Hippocampal formation (tissue), 2 donors: ENCODE results near the gene CHD9NB.
"Not testable (repeated sequence)": the region's sequence is repeated elsewhere in the genome, so short reads cannot be mapped to it uniquely, and the experiment has no call there.

Experiments used
- DNase-seq, 2 donors: peaks; one replicate each; lab custom pipeline; 2025; lab: John Stamatoyannopoulos, UW

The CHD9NB gene

DNA sequence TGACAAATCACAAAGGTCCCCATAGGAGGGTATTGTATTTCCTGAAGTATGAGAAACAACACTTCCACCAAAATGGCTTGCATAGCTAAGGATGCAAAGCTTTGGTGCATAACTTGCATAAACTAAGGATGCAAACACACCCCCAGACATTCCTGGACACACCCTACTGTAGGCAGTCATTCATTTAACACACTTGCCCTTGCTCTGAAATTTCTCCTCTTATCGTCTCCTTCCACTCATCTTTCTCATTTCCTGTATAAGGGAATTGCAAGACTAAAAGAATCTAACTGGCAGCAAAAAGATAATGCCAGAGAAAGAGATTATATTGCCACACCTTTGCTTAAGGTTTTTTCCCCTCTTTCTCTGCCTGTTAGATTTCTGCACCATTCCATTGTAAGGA lies 30.4 kb upstream of the CHD9NB start:
- no peak for DNase-seq

DNA sequence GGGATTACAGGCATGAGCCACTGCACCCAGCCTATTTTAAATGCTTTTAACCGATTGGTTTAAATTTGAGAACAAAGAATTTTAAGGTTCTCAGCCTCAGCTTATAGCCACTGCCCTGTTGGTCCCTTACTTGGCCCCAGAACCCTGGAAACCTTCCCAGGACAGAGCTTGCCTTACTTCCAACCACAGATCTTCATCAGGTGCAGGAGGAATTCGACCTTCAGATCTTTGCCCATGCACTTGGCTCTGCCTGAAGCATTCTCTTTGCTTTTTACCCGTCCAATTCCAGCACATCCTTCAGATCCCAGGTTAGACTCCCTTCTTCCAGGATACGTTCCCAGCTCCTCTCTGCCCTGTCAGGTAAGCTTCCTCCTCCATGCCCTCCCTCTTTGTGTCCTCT lies 29.8 kb upstream of the CHD9NB start:
- no peak for DNase-seq

DNA sequence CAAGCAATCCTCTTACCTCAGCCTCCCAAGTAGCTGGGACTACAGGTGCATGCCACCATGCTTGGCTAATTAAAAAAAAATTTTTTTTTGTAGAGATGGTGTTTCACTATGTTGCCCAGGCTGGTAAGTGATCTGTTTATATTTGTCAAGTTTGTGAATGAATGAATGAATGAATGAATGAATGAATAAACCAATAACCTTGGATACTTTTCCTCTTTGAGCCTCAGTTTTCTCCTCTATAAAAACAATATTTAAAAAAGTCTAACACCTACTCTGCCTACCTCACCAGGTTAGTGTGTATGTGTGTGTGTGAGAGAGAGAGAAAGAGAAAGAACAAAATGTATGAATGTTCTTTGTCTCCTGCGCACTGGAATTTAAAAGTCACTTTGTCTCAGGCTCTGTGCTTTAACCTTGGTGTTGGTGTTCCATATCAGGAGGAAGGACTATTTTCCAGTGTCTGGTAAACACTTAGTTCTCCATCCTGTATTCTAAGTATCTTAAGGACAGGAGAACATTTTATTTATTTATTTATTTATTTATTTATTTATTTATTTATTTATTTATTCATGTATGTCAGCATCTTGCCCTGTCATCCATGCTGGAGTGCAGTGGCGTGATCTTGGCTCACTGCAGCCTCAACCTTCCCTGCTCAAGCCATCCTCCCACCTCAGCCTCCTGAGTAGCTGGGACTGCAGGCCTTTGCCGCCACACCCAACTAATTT lies 29.1 kb upstream of the CHD9NB start:
- no peak for DNase-seq

DNA sequence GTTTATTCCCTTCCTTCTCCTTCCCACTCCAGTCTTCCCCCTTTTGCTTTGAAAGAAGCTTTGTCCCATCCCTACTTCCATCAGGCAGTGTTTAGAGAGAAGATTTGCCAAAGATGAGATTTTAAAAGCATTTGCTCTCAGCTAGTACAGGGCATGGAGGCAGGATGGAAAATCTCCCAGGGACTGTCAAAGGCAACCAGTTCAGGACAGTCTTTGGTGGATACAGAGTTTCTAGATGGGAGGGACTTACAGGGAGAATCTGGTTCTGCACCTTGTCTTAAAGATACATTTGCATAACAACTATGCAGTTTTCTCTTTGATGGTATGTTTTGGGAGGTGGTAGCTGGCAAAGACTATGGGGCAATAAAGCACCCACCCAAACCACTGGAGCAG lies 28.3 kb upstream of the CHD9NB start:
- no peak for DNase-seq

DNA sequence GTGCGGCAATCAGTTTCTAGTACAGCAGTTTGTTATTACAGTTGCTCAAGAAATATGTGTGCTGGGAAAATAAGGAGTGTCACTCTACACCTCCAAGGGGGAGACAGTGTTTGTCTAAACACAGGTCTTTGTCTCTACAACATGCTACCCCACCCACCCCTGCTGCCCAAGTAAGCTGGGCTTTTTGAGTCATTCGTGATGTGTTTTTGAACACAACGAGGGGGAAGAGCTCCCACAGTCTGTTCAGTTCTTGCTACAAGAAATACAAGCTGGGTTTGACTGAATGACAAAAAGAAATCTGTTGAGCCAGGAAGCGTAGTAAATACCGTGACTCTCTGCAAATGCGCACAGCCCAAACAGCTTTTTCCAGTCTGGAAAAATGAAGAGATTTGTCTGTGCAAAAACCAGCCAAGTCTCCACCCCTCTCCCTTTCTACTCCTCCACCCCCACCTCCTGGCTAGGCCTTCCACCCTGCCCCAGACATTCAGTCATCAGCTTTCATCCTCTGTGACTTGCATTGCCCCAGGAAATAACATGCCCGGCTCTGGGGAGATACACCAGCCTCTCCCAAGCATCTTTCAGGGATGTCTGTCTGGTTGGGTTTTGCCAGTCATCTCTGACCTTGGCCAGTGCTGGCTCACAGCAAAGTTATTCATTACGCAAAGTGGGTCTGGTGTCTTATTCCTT lies 27.8 kb upstream of the CHD9NB start:
- peak; percentile 21 for DNase-seq

- no peak for DNase-seq
Observed at GRCh38 chr16:53078765-53079485, 26.2 kb upstream of the CHD9NB start.

GRCh38 chr16:53078247-53078646 lies 25.6 kb upstream of the CHD9NB start:
- DNase-seq, result no peak

DNA sequence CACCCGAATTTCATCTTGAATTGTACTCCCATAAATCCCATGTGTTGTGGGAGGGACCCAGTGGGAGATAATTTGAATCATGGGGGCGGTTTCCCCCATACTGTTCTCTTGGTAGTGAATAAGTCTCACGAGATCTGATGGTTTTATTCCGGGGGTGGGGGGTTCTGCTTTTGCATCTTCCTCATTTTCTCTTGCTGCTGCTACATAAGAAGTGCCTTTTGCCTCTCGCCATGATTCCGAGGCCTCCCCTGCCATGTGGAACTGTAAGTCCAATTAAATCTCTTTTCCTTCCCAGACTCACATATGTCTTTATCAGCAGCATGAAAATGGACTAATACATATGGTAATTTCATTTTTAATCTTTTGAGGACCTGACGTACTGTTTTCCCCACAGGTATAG lies 22.8 kb upstream of the CHD9NB start:
- DNase-seq, result not testable (repeated sequence)

- DNase-seq, result not testable (repeated sequence)
Observed at GRCh38 chr16:53074296-53074695, 21.6 kb upstream of the CHD9NB start.

DNA sequence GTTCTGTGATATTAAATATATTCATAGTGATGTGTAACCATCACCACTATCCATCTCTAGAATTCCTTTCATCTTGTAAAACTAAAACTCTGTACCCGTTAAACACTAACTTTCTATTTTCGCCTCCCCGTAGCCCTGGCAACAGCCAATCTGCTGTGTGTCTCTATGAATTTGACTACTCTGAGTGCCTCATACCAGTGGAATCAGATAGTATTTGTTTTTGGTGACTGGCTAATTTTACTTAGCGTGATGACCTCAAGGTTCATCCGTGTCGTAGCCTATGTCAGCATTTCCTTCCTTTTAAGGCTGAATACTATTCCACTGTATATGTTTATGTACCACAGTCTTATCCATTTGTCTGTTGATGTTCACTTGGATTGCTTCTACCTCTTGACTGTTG lies 20.3 kb upstream of the CHD9NB start:
- DNase-seq, result no peak

DNA sequence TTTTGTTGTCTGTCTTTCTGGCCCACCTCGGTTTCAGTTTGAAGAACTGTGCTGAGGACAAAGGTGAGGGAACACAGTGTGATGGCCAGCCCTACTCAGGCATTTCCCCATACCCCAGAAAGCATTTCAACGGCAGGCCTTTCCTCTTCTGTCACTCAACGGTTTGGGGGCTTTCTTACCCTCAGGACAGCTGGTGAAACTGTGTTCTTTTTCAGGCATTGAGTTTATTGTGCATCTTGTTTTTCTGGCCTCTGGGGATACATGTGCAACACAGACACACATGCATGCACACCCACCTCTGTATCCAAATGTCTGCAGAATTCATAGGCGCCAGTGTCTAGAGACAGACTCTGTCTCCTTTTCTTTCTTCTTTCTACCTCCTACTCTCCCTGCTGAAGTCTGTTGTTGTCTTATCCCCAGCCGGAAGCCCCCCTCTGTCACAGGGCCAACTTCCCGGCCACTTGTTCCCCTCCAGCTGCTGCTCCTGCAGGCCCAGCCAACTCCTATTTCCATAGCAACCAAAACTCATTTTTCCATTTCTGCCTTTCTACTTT lies 19.1 kb upstream of the CHD9NB start:
- peak; percentile 32 to 33 for DNase-seq

DNA sequence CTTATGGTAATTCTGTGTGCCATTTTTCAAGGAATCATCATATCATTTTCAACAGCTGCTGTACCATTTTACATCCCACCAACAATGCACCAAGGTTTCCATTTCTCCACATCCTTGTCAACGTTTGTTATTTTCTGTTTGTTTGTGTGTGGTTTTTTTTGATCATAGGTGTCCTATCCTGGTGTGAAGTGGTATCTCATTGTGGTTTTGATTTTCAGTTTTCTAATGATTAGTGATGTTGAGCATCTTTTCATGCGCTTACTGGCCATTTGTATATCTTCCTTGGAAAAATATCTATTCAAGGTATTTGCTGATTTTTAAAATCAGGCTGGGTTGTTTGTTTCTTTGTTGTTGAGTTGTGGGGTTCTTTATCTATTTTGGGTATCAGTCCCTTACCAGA lies 17.1 kb upstream of the CHD9NB start:
- DNase-seq, result no peak

DNA sequence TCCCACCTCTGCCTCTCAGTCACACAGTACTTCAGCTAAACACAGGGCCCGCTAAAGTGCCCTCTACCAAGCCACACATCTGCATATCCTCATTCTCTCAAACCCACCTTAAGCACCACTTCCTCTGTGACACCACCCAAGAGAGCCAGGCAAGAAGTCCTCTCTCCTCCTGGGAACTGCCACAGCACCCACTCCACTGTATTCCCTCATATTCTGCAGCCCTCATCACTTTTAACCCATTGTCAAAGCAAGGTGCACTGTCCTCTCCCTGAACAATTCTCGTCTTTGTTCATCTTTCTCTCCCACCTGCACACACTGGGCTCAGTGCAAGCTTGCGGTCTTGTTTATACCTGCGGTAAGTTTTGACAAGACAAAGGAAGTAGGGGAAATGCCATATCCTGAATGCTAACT lies 15.7 kb upstream of the CHD9NB start:
- DNase-seq, result no peak

DNA sequence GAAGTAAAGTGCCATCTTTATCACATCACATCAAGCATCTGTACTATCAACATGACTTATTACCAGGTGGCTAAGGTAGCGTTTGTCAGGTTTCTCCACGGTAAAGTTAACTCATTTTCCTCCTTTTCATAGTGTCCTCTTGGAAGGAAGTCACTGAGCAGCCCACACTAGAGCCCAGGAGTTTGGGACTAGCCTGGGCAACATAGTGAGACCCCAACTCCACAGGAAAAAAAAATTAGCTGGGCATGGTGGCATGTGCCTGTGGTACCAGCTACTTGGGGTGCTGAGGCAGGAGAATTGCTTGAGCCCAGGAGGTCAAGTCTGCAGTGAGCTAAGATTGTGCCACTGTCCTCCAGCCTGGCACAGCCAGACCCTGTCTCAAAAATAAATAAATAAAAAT lies 15.0 kb upstream of the CHD9NB start:
- DNase-seq, result no peak

- no peak for DNase-seq
Observed at GRCh38 chr16:53065461-53066061, 12.9 kb upstream of the CHD9NB start.

DNA sequence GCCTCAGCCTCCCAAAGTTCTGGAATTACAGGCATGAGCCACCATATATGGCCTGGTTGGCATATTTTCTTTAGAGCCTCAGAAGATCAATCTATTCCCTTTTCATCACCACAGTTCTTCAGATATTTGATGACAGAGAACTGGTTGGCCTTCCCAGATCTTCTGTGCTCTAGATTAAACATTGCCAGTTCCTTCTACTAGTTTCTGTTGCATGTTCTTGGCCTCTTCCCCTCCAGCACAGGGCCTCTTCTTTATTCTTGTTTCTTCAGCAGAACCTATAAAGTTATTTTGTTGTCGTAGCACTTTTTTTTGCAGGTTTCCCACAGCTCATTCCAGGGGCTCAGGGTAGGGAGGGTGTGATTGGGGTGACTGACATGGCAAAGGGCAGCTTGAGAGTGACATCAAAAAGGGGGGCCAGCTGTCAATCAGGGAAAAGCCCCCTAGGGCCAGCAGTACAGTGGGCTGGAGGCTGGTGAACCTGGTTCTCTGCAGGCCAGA lies 11.4 kb upstream of the CHD9NB start:
- DNase-seq, result no peak

GRCh38 chr16:53061701-53062159 lies 9.0 kb upstream of the CHD9NB start:
- DNase-seq, result peak in 1 of 2 donors; percentile 6

GRCh38 chr16:53061256-53061655 lies 8.6 kb upstream of the CHD9NB start:
- DNase-seq, result no peak

DNA sequence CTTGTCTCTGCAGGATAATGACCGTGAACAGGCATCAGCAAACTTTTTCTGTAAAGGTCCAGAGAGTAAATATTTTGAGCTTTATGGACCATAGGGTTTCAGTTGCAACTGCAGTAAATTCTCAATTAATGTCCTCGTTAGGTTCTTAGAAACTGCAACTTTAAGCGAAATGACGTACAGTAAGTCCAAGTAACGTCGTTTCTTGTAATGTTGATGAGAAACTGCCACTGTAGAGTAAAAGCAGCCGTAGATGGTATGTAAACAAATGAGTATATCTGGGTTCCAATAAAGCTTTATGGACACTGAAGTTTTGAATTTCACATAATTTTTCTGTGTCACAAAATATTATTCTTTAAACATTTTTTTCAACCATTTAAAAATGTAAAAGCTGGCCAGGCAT lies 7.0 kb upstream of the CHD9NB start:
- no peak for DNase-seq

DNA sequence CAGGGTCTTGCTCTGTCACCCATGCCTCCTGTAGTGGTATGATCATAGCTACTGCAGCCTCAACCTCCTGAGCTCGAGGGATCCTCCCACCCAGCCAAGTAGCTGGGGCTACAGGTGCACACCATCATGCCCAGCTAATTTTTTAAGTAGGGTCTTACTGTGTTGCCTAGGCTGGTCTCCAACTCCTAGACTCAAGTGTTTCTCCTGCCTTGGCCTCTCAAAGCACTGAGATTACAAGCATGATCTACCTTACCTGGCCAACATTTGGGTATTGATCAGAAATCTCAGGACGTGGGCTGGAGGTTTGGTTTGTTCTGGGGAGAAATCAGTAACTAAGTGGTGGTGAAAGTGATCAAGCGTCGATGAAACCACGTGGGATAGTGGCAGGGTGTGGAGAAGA lies 6.2 kb upstream of the CHD9NB start:
- no peak for DNase-seq

GRCh38 chr16:53058441-53058840 lies 5.7 kb upstream of the CHD9NB start:
- no peak for DNase-seq

DNA sequence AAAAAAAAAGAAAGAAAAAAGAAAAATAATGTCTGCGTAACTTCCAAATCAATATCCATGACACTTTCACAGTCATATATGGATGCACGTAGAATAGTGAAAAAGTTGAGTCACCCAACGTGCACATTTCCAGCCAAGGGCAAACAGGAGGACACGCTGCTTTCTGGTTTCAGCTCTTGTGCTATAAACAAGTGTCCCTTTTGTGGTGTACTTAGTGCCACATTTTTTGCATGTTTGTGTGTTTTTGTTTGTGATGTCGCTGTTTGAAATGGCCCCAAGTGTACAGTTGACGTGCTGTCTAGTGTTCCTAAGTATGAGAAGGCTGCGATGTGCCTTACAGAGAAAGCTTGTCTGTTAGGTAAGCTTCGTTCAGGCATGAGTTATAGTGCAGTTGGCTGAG lies 5.0 kb upstream of the CHD9NB start:
- DNase-seq, result no peak
